ENCODE results near the gene SLC18A3.

The SLC18A3 gene

DNA sequence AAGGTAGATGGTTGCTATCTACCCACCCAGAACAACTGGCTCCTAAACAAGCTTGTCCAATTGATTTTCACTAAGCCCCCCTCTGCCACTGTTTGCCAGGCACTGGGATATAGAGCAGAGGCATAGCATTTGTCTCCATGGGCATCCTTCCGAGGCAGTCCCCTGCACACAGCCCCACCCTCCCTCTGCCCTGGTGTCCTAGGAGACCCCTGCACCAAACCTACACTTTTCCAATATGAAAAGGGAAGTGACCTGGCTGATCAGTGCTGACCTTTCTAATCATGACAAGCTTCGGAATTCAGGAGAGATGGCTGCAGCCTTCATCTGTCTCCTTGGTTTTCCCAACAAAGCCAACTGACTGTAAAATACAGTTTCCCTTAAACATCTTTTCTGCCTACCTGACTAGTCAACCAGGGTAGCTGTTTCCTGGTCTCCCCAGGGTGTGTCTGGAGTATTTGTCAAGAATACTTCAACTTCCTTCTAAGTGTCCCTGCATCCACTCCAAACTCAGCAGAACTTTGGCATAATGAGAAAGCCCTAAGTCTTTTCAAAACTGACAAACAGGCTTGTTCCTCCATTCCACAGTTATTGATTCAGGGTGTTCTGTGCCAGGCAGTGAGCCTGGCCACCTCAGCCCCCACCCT, 7.6 kb upstream of the SLC18A3 start:
- TF ChIP-seq, protein P1, sequence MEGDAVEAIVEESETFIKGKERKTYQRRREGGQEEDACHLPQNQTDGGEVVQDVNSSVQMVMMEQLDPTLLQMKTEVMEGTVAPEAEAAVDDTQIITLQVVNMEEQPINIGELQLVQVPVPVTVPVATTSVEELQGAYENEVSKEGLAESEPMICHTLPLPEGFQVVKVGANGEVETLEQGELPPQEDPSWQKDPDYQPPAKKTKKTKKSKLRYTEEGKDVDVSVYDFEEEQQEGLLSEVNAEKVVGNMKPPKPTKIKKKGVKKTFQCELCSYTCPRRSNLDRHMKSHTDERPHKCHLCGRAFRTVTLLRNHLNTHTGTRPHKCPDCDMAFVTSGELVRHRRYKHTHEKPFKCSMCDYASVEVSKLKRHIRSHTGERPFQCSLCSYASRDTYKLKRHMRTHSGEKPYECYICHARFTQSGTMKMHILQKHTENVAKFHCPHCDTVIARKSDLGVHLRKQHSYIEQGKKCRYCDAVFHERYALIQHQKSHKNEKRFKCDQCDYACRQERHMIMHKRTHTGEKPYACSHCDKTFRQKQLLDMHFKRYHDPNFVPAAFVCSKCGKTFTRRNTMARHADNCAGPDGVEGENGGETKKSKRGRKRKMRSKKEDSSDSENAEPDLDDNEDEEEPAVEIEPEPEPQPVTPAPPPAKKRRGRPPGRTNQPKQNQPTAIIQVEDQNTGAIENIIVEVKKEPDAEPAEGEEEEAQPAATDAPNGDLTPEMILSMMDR (IDR thresholded peaks at IDR 0.05; ENCODE audit: control insufficient read depth, insufficient read depth, low read depth, low read length, missing control alignments) = no peak
- no peak for DNase-seq (ENCODE audit: low read depth)
- H3K4me3 ChIP-seq (ENCODE audit: control insufficient read depth, low read depth, low read length) = no peak overlapping the region

DNA sequence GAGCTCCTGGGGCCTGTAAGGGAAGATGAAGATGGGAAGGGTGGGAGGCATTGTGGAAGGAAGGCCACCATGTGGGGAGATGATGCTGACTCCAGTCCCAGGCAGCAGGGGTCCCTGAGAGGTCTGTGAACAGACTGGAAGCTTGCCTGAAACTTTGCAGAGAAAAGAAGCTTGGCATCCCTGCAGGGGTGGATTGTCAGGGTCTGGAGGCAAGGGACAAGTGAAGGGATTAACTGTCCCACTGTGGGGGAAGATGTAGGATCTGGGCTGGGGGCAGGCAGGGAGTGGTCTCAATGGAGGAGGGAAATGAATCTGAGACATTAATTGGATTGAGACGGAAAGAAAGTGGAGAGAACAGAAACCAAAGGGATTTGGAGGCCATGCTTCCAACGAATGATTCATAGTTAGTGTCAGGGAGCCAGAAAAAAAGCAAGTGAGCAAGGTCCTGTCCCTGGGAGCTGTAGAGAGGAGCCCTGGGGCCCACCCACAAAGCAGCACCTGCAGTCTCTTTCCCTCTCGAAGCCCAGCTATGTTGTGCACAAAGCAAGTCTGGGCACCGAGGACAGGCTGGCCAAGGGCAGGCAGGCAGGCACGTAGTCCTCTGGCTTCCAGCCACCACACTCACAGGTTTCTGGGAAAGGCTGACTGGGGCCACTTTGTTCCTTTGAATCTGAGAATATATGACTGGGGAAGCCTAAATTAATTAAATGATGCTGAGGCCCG, 4.7 kb upstream of the SLC18A3 start:
- TF ChIP-seq, protein P1 (IDR thresholded peaks at IDR 0.05; ENCODE audit: control insufficient read depth, insufficient read depth, low read depth, low read length, missing control alignments) = no peak
- no peak overlapping the region for H3K4me3 ChIP-seq (ENCODE audit: control insufficient read depth, low read depth, low read length)
- DNase-seq (ENCODE audit: low read depth) = no peak

DNA sequence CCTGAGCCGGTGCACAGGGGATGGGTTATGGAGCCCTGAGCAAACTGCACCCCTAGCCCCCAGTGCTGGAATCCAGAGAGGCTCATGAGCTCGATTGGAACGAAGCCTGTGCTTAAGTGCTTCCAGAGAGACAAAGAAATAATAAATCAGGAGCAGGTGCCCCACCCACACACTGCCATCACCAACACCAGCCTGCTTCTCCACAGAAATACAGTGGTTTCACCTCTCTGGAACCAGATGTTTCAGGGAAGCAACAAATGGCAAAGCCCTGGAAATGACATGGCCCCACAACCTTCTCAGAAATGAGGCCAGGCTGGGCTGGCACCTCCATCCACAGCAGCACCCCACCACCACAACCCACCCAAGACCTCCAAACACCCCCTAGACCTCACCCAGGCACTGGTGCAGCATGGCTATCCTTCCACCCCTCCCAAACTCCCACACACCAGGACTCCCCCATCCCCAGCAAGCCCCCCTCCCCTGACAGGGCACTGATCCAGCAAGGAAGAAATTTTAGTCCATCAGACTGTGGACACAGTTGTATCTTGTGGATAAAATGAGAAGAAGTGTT, 4.1 kb upstream of the SLC18A3 start:
- H3K4me3 ChIP-seq (ENCODE audit: control insufficient read depth, low read depth, low read length) = no peak overlapping the region
- TF ChIP-seq, protein P1 (IDR thresholded peaks at IDR 0.05; ENCODE audit: control insufficient read depth, insufficient read depth, low read depth, low read length, missing control alignments) = no peak
- no peak for DNase-seq (ENCODE audit: low read depth)

DNA sequence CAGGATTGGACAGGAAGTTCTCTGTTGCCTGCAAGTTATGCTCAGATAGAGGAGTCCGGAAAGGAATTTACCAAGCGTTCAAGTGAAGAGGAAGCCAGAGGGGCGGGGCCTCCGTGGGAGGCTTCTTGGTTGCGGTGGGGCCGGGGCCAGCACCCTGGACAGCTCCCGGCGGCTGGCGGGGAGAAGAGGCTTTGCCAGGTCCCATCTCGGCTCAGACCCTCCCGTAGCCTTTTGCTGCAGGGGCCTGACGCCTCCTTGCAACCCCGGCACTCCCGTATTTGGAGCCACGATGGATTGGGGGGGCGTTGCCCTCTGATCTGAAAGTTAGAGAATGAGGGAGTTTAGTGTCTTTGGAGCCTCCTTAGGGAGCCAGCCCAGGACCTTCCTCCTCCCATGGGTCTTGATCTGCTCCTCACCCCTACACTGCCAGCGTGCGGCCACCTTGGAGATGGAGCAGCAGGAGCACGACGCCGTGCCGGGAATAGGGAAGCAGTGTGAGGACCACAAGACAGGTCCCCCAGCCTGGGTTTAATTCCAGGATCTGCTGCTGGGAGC, 3.1 kb upstream of the SLC18A3 start:
- TF ChIP-seq, protein P1 (IDR thresholded peaks at IDR 0.05; ENCODE audit: control insufficient read depth, insufficient read depth, low read depth, low read length, missing control alignments) = no peak
- DNase-seq (ENCODE audit: low read depth) = peak; percentile 11
- H3K4me3 ChIP-seq (ENCODE audit: control insufficient read depth, low read depth, low read length) = no peak overlapping the region

DNA sequence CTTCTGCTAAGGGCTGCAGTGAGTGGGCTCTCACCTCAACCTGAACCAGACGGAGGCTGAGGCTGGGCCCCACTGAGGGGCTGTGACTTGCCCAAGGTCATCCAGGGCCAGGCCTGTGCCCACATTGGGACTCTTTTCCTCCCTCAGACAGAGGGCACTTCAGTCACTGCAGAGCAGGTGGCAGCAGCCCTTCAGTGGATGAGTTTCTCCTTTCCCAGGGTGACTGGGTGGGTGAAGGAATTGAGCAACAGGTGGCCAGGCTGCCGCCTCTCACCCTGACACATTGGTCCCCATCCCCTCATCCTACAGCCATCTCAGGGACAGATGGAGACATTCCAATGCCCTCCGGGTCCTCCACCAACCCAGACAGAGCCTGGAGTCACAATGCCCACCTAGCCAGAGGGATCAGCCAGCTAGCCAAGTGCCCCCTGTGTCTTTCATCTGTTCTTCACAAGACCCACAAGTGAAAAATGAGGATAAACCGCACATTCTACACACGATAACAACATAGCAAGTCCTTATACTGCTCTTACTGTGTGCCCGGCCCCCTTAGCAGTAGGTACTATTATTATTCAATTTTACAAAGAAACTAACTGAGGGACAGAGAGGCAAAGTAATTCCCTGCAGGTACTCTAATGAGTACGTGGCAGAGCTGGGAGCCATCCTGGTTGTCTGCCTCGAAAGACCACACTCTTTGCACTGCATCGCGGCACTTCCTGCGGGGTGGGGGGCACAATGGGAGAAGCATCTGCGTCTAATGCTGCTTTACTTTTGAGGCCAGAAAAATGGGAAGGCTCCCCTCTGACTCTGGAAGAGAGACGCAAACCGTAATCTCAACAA, 1.7 kb upstream of the SLC18A3 start:
- no peak overlapping the region for H3K4me3 ChIP-seq (ENCODE audit: control insufficient read depth, low read depth, low read length)
- TF ChIP-seq, protein P1 (IDR thresholded peaks at IDR 0.05; ENCODE audit: control insufficient read depth, insufficient read depth, low read depth, low read length, missing control alignments) = no peak
- DNase-seq (ENCODE audit: low read depth) = no peak

DNA sequence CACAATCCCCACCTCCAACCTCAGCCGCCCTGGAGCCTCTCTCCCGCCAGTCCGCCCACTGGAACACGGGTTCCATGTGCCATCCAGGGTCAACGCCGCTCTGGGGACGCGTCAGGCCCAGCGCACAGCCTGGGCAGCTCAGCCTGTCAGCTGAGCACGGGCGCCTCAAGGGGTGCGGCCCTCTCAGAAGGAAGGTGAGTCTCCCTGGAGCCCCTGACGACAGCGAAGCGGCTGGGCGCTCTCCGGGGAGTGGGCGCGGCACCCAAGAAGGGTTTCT, 1.2 kb upstream of the SLC18A3 start:
- no peak overlapping the region for H3K4me3 ChIP-seq (ENCODE audit: control insufficient read depth, low read depth, low read length)
- no peak for DNase-seq (ENCODE audit: low read depth)
- TF ChIP-seq, protein P1 (IDR thresholded peaks at IDR 0.05; ENCODE audit: control insufficient read depth, insufficient read depth, low read depth, low read length, missing control alignments) = no peak

Data from AG09309 (cell line).